Activated T-helper 17 cell treated with anti-CD3 and anti-CD28 coated beads, Interleukin-2, amount 50 U/mL, for 72 hours (primary cell): ENCODE data around the gene CACNB4. TPM values are rescaled to one million over a fixed set of nuclear protein-coding genes. Genes with fewer than 3 reads are reported as not detected.

Source experiments
- ATAC-seq: fragments of 150-1000 bp; cut with Tn5 transposase; replicated peaks from 2 replicates; pipeline ENCODE4 v1.10.0; 2021; ENCODE audit warnings: mild to moderate bottlenecking, moderate library complexity
- H3K27ac Mint-ChIP-seq: one replicate; pipeline ENCODE4 v1.8.0; 2022; ENCODE audit warnings: mixed read lengths
- H3K27me3 Mint-ChIP-seq: one replicate; pipeline ENCODE4 v1.8.0; 2022; ENCODE audit warnings: mixed read lengths
- H3K36me3 Mint-ChIP-seq: one replicate; pipeline ENCODE4 v1.8.0; 2022; ENCODE audit warnings: low read depth, mild to moderate bottlenecking, mixed read lengths
- H3K4me1 Mint-ChIP-seq: one replicate; pipeline ENCODE4 v1.8.0; 2022; ENCODE audit warnings: mixed read lengths
- H3K4me3 Mint-ChIP-seq: one replicate; pipeline ENCODE4 v1.8.0; 2022; ENCODE audit warnings: mild to moderate bottlenecking, mixed read lengths
- H3K9me3 Mint-ChIP-seq: one replicate; pipeline ENCODE4 v1.8.0; 2022; ENCODE audit warnings: mixed read lengths
- total RNA-seq, 2 donors: library from RNA; stranded (reverse); gene quantifications; one replicate each; pipeline ENCODE4 v1.2.3, GENCODE V29; 2022

The CACNB4 gene
- total RNA-seq, 2 donors from 2014 or later = 0.16 to 0.32 TPM

DNA sequence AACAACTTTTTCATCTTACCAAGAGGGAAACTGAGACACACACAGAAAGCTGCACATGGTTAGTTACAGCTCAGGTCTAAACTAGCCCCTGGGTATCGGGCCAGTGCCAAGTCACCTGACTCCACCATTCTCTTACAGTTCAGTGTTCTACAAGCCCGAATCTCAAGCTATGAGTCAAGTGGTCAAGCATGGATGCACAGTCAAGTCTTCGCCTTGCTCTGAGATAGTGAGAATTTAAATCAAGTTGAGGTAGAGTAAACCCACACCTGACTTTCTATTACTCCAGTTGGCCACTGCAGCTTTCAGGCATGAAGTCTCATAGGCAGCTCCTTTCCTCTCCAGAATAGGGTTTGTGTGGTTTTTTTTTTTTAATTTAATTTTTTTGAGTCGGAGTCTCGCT, 236.1 kb downstream of the CACNB4 start:
- no peak for ATAC-seq
- Mint-ChIP-seq H3K4me1 (no peaks in the 10 kb centered on the region), H3K36me3 (no peaks in the 10 kb centered on the region), H3K4me3 (no peak overlapping the region), H3K9me3 (no peaks in the 10 kb centered on the region), H3K27ac (no peak overlapping the region), H3K27me3 (peaks cover 5% of the 10 kb centered on the region)

DNA sequence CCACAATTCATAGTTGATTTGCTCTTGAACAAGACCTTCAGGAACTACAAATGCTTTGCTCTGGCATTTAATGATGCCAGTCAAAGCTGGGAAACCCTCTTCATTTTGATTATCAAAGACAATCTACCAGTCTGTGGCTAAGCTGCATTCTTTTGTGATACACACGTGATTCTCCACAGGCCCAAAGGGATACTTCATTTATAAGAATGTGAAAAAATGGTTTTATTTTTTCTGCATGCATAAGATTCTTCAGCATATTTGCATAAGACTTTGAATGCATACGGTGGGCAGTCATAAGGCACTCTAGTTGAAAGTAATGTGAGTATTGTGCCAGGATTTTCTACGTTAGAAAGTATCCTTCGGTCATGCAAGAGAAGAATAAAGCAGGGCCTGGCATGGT, 237.7 kb downstream of the CACNB4 start:
- no peak for ATAC-seq
- Mint-ChIP-seq H3K36me3 (no peaks in the 10 kb centered on the region), H3K27ac (no peak overlapping the region), H3K4me1 (no peaks in the 10 kb centered on the region), H3K4me3 (no peak overlapping the region), H3K27me3 (no peaks in the 10 kb centered on the region), H3K9me3 (no peaks in the 10 kb centered on the region)

DNA sequence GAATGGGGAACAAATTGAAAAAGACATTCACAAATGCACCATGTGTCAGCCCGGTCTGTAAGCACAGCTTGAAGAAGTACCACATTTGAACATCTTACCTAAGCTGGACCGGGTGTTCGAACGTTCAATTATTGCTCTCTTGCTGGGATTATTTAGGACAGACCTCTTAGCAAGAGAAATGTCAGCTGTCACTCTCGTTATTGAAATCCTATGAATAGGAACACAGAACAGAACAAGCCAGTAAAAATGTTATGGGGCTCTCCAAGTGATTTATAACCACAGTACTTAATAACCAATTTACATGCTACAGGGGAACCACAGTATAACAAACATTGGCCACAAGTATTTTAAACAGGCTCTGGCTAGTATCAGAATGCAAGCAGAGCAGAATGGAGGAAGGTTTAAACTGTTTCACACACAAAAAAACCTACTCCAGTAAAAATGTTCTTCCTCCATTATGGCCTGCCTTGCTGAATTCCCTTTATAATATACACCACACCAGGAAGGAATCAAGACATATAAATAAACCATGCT, 238.2 kb downstream of the CACNB4 start:
- Mint-ChIP-seq H3K27me3 (no peaks in the 10 kb centered on the region), H3K27ac (no peak overlapping the region), H3K36me3 (no peaks in the 10 kb centered on the region), H3K4me3 (no peak overlapping the region), H3K9me3 (no peaks in the 10 kb centered on the region), H3K4me1 (no peaks in the 10 kb centered on the region)
- ATAC-seq = no peak

DNA sequence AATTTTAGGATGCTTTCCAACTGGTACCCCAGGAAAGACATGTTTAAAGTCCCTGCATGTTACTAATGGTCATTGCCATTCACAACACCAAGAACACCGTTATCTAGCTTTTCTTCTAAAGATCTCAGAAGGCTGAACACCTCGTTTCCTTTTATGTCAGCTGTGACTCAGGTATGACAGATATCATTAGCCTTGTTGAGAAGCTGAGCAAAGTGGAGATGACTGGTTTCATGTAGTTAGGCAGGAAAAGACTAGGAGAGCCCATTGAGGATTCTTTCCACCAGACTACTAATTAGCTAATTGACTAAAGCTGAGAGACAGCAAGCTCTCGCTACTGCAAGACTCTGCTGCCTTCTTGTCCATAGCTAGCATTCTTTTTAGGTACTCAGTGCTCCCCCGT, 238.6 kb downstream of the CACNB4 start:
- Mint-ChIP-seq H3K36me3 (no peaks in the 10 kb centered on the region), H3K4me1 (no peaks in the 10 kb centered on the region), H3K9me3 (no peaks in the 10 kb centered on the region), H3K27me3 (no peaks in the 10 kb centered on the region), H3K27ac (no peak overlapping the region), H3K4me3 (no peak overlapping the region)
- peak; percentile 23 for ATAC-seq

DNA sequence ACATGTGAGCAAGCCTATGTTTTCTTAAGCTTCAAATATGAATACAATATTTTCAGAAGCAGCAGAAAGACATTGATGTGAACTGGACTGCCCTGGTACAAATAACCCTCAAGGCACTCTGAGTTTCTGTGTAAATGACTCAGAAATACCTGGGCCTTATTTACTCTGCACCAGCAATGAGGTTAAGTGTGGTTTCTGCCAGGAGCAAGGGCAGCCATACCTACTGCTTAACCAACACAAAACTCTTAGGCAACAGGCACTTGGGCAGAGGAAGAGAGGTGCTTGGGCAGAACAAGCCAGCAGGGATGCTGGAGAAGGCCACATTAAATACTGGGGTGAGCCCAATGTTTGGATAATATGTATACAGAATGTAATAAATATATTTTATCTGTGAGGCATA, 241.2 kb downstream of the CACNB4 start:
- Mint-ChIP-seq H3K36me3 (no peaks in the 10 kb centered on the region), H3K4me3 (no peak overlapping the region), H3K4me1 (no peaks in the 10 kb centered on the region), H3K9me3 (no peaks in the 10 kb centered on the region), H3K27me3 (no peaks in the 10 kb centered on the region), H3K27ac (no peak overlapping the region)
- peak; percentile 43 for ATAC-seq

DNA sequence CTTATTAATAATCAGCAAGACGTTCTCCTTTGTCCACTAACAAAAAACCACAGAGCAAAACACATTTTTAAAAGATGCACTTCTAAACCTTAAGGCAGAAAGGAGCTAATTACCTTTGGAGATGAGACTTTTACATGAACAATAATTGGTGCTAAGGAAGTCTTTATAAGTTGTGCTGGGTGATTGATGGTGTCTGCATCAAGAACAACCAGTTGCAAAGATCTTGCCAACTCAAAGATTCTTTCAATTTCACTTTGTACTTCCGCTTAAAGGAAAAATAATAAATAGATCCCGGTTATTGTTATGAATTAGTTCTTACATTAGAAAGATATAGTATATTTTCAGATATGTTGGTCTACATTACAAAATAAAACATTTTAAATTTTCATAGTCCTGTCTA, 243.7 kb downstream of the CACNB4 start:
- no peak for ATAC-seq
- Mint-ChIP-seq H3K27me3 (no peaks in the 10 kb centered on the region), H3K4me1 (no peaks in the 10 kb centered on the region), H3K9me3 (no peaks in the 10 kb centered on the region), H3K27ac (no peak overlapping the region), H3K4me3 (no peak overlapping the region), H3K36me3 (no peaks in the 10 kb centered on the region)

DNA sequence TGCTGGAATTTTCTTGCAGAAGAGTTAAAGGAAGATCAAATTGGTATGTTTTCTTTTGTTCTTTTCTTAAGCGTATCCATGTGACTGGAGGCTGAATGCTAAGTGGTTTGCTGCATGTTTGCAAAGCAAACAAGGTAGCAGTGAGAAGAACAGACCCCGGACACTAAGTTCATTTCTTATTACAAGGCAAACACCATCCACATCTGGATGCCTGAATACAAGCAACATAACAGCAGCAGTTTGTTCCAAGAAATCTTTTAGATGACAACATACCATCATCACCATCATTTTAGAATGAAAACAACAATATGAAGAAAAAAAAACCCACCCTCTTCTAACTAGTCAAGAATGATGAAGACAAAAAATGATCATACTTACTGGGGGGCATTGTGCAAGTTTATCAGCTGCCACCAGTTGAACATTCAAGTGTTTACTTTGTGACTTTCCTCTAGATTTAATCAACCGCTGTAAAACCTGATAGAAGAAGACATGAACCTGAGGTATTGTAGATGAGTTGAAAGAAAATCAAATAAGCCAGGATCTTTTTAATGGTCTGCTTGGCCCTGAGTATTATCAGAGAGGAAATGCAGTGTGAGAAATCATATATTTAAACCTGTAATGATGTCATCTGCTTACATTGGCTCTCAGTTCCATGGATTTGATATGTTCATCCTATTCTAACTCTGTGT, 245.6 kb downstream of the CACNB4 start:
- no peaks in the 10 kb centered on the region for H3K9me3 Mint-ChIP-seq
- H3K27me3 Mint-ChIP-seq = no peaks in the 10 kb centered on the region
- H3K4me3 Mint-ChIP-seq = no peak overlapping the region
- H3K27ac Mint-ChIP-seq = no peak overlapping the region
- no peaks in the 10 kb centered on the region for H3K36me3 Mint-ChIP-seq
- ATAC-seq = no peak
- no peaks in the 10 kb centered on the region for H3K4me1 Mint-ChIP-seq

DNA sequence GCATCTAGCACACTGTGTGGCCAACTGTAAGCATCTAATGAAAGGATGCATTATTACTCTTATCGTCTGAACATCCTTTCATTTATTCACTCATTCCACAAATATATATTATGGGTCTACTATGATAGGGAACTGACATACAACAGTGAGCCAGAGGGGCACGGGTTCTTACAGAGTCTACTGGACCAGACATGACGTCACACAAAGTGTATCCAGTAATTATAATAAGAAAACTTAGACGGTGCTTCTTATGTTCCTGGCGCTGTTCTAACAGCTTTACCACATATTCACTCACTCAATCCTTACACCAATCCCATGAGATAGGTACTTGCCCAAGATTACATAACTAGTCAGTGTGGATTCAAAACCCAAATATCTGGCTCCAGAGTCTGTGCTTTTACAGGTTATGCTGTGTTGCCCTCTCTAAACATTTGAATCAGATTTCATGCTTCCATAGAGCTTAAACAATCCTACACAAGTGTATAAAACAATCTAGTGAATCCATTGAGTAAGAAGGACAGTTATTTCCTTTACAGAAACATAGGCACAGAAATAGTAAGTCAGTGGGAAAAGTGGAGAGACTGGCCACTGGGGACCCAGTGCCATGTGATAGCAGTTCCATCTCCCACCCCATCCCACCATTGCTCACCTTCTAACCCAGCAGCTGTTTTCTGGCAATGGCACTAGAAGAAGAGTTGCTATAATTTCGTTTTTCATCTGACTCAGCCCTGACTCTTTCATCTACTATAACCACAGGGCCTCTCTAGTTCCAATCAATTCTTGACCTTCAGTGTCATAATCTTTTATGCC, 246.4 kb downstream of the CACNB4 start:
- peak; percentile 34 for ATAC-seq
- Mint-ChIP-seq H3K4me1 (no peaks in the 10 kb centered on the region), H3K27me3 (no peaks in the 10 kb centered on the region), H3K9me3 (no peaks in the 10 kb centered on the region), H3K27ac (no peak overlapping the region), H3K4me3 (no peak overlapping the region), H3K36me3 (no peaks in the 10 kb centered on the region)

DNA sequence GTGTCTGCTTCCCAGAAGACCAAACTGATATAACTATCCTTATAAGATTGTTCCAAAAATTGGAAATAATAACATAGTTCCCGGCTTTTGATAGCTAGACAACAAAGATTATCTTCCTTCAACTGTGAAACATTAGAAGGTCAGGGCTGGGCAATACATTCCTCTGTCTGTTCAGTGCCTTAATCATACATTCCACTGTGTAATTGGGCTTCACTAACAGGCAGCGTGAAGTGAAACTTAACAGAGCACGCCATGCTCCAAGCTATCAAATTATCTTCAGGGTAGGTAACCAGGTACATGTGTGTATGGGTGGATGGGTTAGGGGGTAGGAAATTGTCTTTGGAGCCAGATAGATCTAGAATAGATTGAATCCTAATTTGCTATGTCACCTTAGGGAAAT, 247.1 kb downstream of the CACNB4 start:
- no peaks in the 10 kb centered on the region for H3K27me3 Mint-ChIP-seq
- H3K36me3 Mint-ChIP-seq = no peaks in the 10 kb centered on the region
- ATAC-seq = no peak
- H3K4me3 Mint-ChIP-seq = no peak overlapping the region
- no peak overlapping the region for H3K27ac Mint-ChIP-seq
- H3K9me3 Mint-ChIP-seq = no peaks in the 10 kb centered on the region
- no peaks in the 10 kb centered on the region for H3K4me1 Mint-ChIP-seq

DNA sequence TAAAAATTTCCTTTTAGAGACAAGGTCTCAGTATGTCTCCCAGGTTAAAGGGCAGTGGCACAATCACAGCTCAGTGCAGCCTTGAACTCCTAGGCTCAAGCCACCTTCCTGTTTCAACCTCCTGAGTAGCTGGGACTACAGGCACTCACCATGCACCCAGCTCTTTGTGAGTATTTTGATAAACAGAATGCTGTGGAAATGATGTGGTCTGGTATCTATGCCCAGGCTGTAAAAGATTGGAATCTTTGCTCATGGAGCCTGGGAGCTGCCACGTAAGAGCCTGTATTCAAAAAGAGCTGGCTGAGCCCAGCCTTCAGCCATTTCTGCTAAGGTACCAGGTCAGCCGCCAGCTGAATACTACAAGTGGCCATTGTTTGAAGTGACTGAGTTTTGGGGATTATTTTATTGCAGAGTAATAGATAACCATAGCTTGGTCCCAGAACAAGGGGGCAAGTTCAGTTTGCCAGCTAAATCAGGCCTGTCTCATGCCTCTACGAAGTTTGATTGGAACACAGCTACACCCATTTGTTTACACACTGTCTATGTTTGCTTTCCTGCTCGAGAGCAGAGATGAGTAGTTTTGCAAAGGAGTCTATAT, 249.3 kb downstream of the CACNB4 start:
- no peaks in the 10 kb centered on the region for H3K36me3 Mint-ChIP-seq
- H3K4me1 Mint-ChIP-seq = no peaks in the 10 kb centered on the region
- H3K27ac Mint-ChIP-seq = no peak overlapping the region
- H3K27me3 Mint-ChIP-seq = no peaks in the 10 kb centered on the region
- H3K4me3 Mint-ChIP-seq = no peak overlapping the region
- H3K9me3 Mint-ChIP-seq = no peaks in the 10 kb centered on the region
- no peak for ATAC-seq

DNA sequence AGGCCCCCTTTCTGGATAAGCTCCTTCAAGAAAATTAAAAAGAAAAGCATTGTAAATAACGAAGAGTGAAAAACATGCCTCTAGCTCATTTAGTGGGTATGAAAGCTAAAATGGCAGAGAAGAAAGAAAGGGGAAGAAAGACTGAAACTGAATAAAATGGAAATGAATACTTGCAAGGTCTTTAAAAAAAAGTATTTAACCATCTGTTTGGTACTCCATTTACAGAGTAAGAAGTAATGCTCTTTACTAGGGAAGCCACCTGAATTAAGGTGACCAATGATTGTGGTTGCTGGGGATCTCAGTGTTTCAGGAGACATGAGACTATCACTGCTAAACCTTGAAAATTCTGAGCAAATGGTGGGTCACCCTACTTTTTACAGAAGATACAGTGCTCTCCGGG, 253.0 kb downstream of the CACNB4 start:
- no peak overlapping the region for H3K27ac Mint-ChIP-seq
- no peak for ATAC-seq
- H3K4me1 Mint-ChIP-seq = no peaks in the 10 kb centered on the region
- peaks cover 2% of the 10 kb centered on the region for H3K27me3 Mint-ChIP-seq
- no peaks in the 10 kb centered on the region for H3K36me3 Mint-ChIP-seq
- H3K4me3 Mint-ChIP-seq = no peak overlapping the region
- H3K9me3 Mint-ChIP-seq = no peaks in the 10 kb centered on the region

DNA sequence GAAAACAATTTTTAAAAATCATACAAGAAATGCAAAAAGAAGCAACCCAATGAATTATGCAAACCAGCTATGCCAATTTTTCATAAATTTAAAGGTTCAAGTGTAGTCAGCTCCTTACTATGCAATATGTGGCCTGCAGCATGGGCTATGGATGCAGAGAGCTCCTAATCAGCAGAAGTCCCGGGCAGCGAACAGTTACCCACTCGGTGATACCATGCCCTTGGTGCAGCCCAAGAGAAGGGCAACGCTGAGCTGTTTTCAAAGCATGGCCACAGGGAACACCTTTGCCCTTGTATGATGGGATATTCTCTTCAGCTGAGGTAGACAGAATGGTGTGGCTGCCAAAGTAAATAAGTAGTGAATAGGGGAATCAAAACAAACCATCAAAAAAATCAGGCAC, 253.4 kb downstream of the CACNB4 start:
- Mint-ChIP-seq H3K36me3 (no peaks in the 10 kb centered on the region), H3K9me3 (no peaks in the 10 kb centered on the region), H3K27ac (no peak overlapping the region), H3K27me3 (peaks cover 2% of the 10 kb centered on the region), H3K4me1 (no peaks in the 10 kb centered on the region), H3K4me3 (no peak overlapping the region)
- no peak for ATAC-seq

DNA sequence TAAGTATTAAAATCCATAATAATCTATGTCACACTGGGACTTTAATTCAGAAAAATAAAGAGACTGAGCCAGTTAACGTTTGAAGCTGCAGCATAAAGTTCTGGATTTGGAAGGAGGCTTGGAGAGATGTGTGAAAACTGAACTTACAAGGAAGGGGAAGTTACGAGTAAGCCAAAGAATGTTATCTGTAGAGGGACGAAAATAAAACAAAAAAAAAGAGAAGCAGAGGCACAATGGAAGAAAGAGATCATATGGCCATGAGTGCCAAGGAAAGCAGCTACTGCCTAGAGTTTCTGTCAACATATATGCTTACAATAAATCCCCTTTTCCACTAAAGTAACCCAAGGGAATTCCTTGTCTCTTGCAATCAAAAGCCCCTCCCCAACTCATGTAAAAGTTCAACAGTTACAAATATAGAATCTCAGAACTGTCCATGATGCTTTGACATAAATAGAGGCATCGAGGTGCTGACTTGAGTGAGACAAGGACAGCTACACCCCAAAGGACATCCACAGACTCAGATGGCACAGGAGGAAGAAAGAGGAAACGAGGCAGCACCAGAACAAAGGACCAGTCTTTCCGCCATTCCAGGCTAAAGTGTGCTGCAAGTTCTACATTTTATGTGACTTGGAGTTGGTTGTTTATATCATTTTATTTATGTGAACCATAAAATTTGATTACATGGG, 254.5 kb downstream of the CACNB4 start:
- no peak for ATAC-seq
- Mint-ChIP-seq H3K4me3 (no peak overlapping the region), H3K27ac (no peak overlapping the region), H3K9me3 (no peaks in the 10 kb centered on the region), H3K36me3 (no peaks in the 10 kb centered on the region), H3K27me3 (peaks cover 2% of the 10 kb centered on the region), H3K4me1 (no peaks in the 10 kb centered on the region)

DNA sequence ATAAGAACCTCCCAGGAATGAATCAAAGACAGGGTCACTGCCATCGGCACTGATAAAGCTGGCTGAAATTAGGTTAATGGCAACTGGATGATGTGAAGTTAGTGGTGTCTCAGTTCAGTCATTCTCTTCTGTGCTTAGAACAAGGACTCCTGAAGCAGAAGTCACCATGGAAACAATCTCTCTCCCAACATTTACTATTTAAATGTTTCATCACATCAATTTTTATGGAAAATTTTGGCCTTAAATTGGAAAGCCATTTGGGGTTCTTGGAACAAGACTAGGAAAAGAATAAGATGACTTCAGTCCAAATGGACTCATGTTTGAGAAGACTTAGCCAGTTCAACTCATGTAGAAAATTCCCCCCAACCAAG, 255.2 kb downstream of the CACNB4 start:
- Mint-ChIP-seq H3K9me3 (no peaks in the 10 kb centered on the region), H3K4me3 (no peak overlapping the region), H3K4me1 (no peaks in the 10 kb centered on the region), H3K27ac (no peak overlapping the region), H3K27me3 (peaks cover 2% of the 10 kb centered on the region), H3K36me3 (no peaks in the 10 kb centered on the region)
- no peak for ATAC-seq
